ENCODE results near the gene SLC22A14. TPM values are rescaled to one million over a fixed set of nuclear protein-coding genes. Genes with fewer than 3 reads are reported as not detected.

Gene SLC22A14
- total RNA-seq, 1 donor from 2014 or later = not detected

GRCh38 chr3:38250198-38250597, 31.9 kb upstream of the SLC22A14 start:
- peaks cover 9% of the 10 kb centered on the region for H3K36me3 ChIP-seq
- H3K27me3 Mint-ChIP-seq (ENCODE audit: insufficient read depth, low read depth) = no peaks in the 10 kb centered on the region

GRCh38 chr3:38251197-38251596, 30.9 kb upstream of the SLC22A14 start:
- Histone ChIP-seq H3K27ac (no peak overlapping the region), H3K4me3 (no peak overlapping the region), H3K36me3 (peaks cover 9% of the 10 kb centered on the region), H4K20me1 (ENCODE audit: low read depth) (no peaks in the 10 kb centered on the region), H3K9ac (no peak overlapping the region), H3K4me2 (no peak overlapping the region), H3F3A (ENCODE audit: low read depth) (no peaks in the 10 kb centered on the region), H3K27me3 (no peaks in the 10 kb centered on the region), H3K79me2 (ENCODE audit: low read depth) (no peaks in the 10 kb centered on the region), H3K9me3 (ENCODE audit: low read depth) (no peaks in the 10 kb centered on the region), H3K4me1 (no peaks in the 10 kb centered on the region), H2AFZ (replicated peaks) (no peak overlapping the region)
- H3K27me3 Mint-ChIP-seq (ENCODE audit: insufficient read depth, low read depth) = no peaks in the 10 kb centered on the region
- no peak for DNase-seq (ENCODE audit: low spot score)
- TF ChIP-seq EZH2 (IDR thresholded peaks at IDR 0.05) = no peak
- no peak for TF ChIP-seq CTCF (IDR thresholded peaks at IDR 0.05)
- no peak for TF ChIP-seq EZH2phosphoT487 (IDR thresholded peaks at IDR 0.05)
- H3K36me3 Mint-ChIP-seq = peaks cover 17% of the 10 kb centered on the region
- peaks cover 19% of the 10 kb centered on the region for H3K4me1 Mint-ChIP-seq
- no peaks in the 10 kb centered on the region for H3K9me3 Mint-ChIP-seq
- H3K4me3 Mint-ChIP-seq = no peak overlapping the region
- H3K27ac Mint-ChIP-seq = no peak overlapping the region

More at GRCh38 chr3:38250198-38250597, 31.9 kb upstream of the SLC22A14 start:
- H3K9me3 Mint-ChIP-seq = no peaks in the 10 kb centered on the region
- TF ChIP-seq CTCF (IDR thresholded peaks at IDR 0.05) = no peak
- no peak for TF ChIP-seq EZH2 (IDR thresholded peaks at IDR 0.05)
- no peak for TF ChIP-seq EZH2phosphoT487 (IDR thresholded peaks at IDR 0.05)
- no peaks in the 10 kb centered on the region for H3K9me3 ChIP-seq (ENCODE audit: low read depth)
- no peaks in the 10 kb centered on the region for H3F3A ChIP-seq (ENCODE audit: low read depth)
- no peaks in the 10 kb centered on the region for H3K4me1 ChIP-seq
- no peak overlapping the region for H3K27ac Mint-ChIP-seq
- no peaks in the 10 kb centered on the region for H4K20me1 ChIP-seq (ENCODE audit: low read depth)
- H2AFZ ChIP-seq (replicated peaks) = no peak overlapping the region
- no peak overlapping the region for H3K4me3 ChIP-seq
- no peak overlapping the region for H3K9ac ChIP-seq
- no peaks in the 10 kb centered on the region for H3K79me2 ChIP-seq (ENCODE audit: low read depth)
- H3K4me1 Mint-ChIP-seq = peaks cover 23% of the 10 kb centered on the region
- no peaks in the 10 kb centered on the region for H3K27me3 ChIP-seq
- H3K4me3 Mint-ChIP-seq = no peak overlapping the region
- H3K27ac ChIP-seq = no peak overlapping the region
- no peak for DNase-seq (ENCODE audit: low spot score)
- peaks cover 15% of the 10 kb centered on the region for H3K36me3 Mint-ChIP-seq
- H3K4me2 ChIP-seq = no peak overlapping the region

GRCh38 chr3:38253704-38254103, 28.4 kb upstream of the SLC22A14 start:
- no peak overlapping the region for H3K27ac ChIP-seq
- H3K9me3 Mint-ChIP-seq = no peaks in the 10 kb centered on the region
- TF ChIP-seq EZH2phosphoT487 (IDR thresholded peaks at IDR 0.05) (no peak), EZH2 (IDR thresholded peaks at IDR 0.05) (no peak), CTCF (IDR thresholded peaks at IDR 0.05) (no peak)
- peaks cover 13% of the 10 kb centered on the region for H3K36me3 Mint-ChIP-seq
- H4K20me1 ChIP-seq (ENCODE audit: low read depth) = peaks cover 4% of the 10 kb centered on the region
- no peaks in the 10 kb centered on the region for H3K9me3 ChIP-seq (ENCODE audit: low read depth)
- no peaks in the 10 kb centered on the region for H3F3A ChIP-seq (ENCODE audit: low read depth)
- H3K27me3 Mint-ChIP-seq (ENCODE audit: insufficient read depth, low read depth) = no peaks in the 10 kb centered on the region
- no peaks in the 10 kb centered on the region for H3K4me1 ChIP-seq
- no peak for DNase-seq (ENCODE audit: low spot score)
- H3K4me3 ChIP-seq = no peak overlapping the region
- no peak overlapping the region for H3K4me2 ChIP-seq
- no peak overlapping the region for H3K9ac ChIP-seq
- H3K79me2 ChIP-seq (ENCODE audit: low read depth) = no peaks in the 10 kb centered on the region
- H3K36me3 ChIP-seq = peaks cover 9% of the 10 kb centered on the region
- H3K27ac Mint-ChIP-seq = no peak overlapping the region
- H3K27me3 ChIP-seq = no peaks in the 10 kb centered on the region
- peaks cover 3% of the 10 kb centered on the region for H3K4me1 Mint-ChIP-seq
- no peak overlapping the region for H2AFZ ChIP-seq (replicated peaks)
- no peak overlapping the region for H3K4me3 Mint-ChIP-seq
